Trophoblast cell (in vitro differentiated cells and primary cell): ENCODE data around the gene SSC5D. TPM values are rescaled to one million over a fixed set of nuclear protein-coding genes. Genes with fewer than 3 reads are reported as not detected.

Experiments used
- DNase-seq, 2 donors: peaks; one replicate each; pipeline ENCODE4 v3.0.0-alpha.2; 2016
- H2AFZ ChIP-seq: 2 replicates; pipeline ENCODE4 v1.6.1; 2013; ENCODE audit warnings: low read length, moderate library complexity, mild to moderate bottlenecking; ENCODE audit not compliant: insufficient read depth, poor library complexity
- H2AK5ac ChIP-seq: 2 replicates; pipeline ENCODE4 v1.6.1; 2013; ENCODE audit warnings: mild to moderate bottlenecking, low read length
- H2BK120ac ChIP-seq: 2 replicates; pipeline ENCODE4 v1.6.1; 2013; ENCODE audit warnings: low read length, mild to moderate bottlenecking, moderate library complexity; ENCODE audit not compliant: insufficient read depth, poor library complexity
- H2BK12ac ChIP-seq: 2 replicates; pipeline ENCODE4 v1.6.1; 2013; ENCODE audit warnings: mild to moderate bottlenecking, low read length, moderate library complexity
- H2BK5ac ChIP-seq: 2 replicates; pipeline ENCODE4 v1.6.1; 2013; ENCODE audit warnings: low read length, low read depth, moderate library complexity, mild to moderate bottlenecking; ENCODE audit not compliant: poor library complexity
- H3K14ac ChIP-seq: 2 replicates; pipeline ENCODE4 v1.6.1; 2013; ENCODE audit warnings: mild to moderate bottlenecking, low read length
- H3K18ac ChIP-seq: 2 replicates; pipeline ENCODE4 v1.6.1; 2013; ENCODE audit warnings: mild to moderate bottlenecking, low read length
- H3K23ac ChIP-seq: 2 replicates; pipeline ENCODE4 v1.6.1; 2013; ENCODE audit warnings: low read length
- H3K27ac ChIP-seq: 2 replicates; pipeline ENCODE4 v1.5.1; 2013; ENCODE audit warnings: low read depth, mild to moderate bottlenecking, inconsistent platforms, low read length, moderate library complexity
- H3K27me3 ChIP-seq: 2 replicates; pipeline ENCODE4 v1.6.1; 2013; ENCODE audit warnings: inconsistent platforms, mild to moderate bottlenecking, low read length, moderate library complexity; ENCODE audit not compliant: insufficient read depth
- H3K36me3 ChIP-seq, 2 experiments: 1 replicate in 1 of 2; 2 replicates in 1 of 2; pipeline ENCODE4 v1.6.1; 2013; ENCODE audit warnings: low read length in 2 of 2, mild to moderate bottlenecking in 2 of 2, moderate library complexity in 1 of 2; ENCODE audit not compliant: insufficient read depth in 2 of 2, control insufficient read depth in 1 of 2
- H3K4ac ChIP-seq: 2 replicates; pipeline ENCODE4 v1.6.1; 2013; ENCODE audit warnings: low read depth, mild to moderate bottlenecking, low read length, moderate library complexity
- H3K4me1 ChIP-seq, 2 experiments: 1 replicate in 1 of 2; 2 replicates in 1 of 2; pipeline ENCODE4 v1.6.1; 2013; ENCODE audit warnings: low read length in 2 of 2, mild to moderate bottlenecking in 2 of 2, moderate library complexity in 1 of 2; ENCODE audit not compliant: insufficient read depth in 2 of 2, control insufficient read depth in 1 of 2
- H3K4me2 ChIP-seq: 2 replicates; pipeline ENCODE4 v1.6.1; 2013; ENCODE audit warnings: inconsistent platforms, mild to moderate bottlenecking, low read length, moderate library complexity
- H3K4me3 ChIP-seq: 2 replicates; pipeline ENCODE4 v1.5.1; 2013; ENCODE audit warnings: mild to moderate bottlenecking, low read depth, low read length, inconsistent platforms
- H3K79me1 ChIP-seq: one replicate; pipeline ENCODE4 v1.6.1; 2013; ENCODE audit warnings: low read length
- H3K79me2 ChIP-seq: 2 replicates; pipeline ENCODE4 v1.6.1; 2013; ENCODE audit warnings: low read length, mild to moderate bottlenecking; ENCODE audit not compliant: control insufficient read depth, insufficient read depth, poor library complexity
- H3K9ac ChIP-seq: 2 replicates; pipeline ENCODE4 v1.6.1; 2013; ENCODE audit warnings: mild to moderate bottlenecking, low read length
- H3K9me3 ChIP-seq: 2 replicates; pipeline ENCODE4 v1.6.1; 2013; ENCODE audit warnings: low read depth, mild to moderate bottlenecking, control low read depth, inconsistent platforms, low read length; ENCODE audit not compliant: insufficient read depth
- H4K12ac ChIP-seq: 2 replicates; pipeline ENCODE4 v1.6.1; 2013; ENCODE audit warnings: low read depth, mild to moderate bottlenecking, low read length, moderate library complexity
- H4K8ac ChIP-seq: 2 replicates; pipeline ENCODE4 v1.6.1; 2013; ENCODE audit warnings: low read depth, mild to moderate bottlenecking, low read length, moderate library complexity
- H4K91ac ChIP-seq: one replicate; pipeline ENCODE4 v1.6.1; 2013; ENCODE audit warnings: low read depth, mild to moderate bottlenecking, low read length, moderate library complexity
- WGBS: extraction: QIAGEN DNeasy Blood & Tissue Kit; methylation state at CpG from one replicate; pipeline ENCODE4 v1.1.7; 2013; ENCODE audit warnings: missing lambda C conversion rate; ENCODE audit not compliant: insufficient read length, insufficient coverage; ENCODE audit errors: extremely low coverage; 5-methylcytosine and 5-hydroxymethylcytosine counted together
- polyA plus RNA-seq: library from polyadenylated mRNA; stranded (reverse); fragments of 200-250 nt; gene quantifications from 2 replicates; pipeline ENCODE4 v1.2.3, GENCODE V29; 2013

Gene SSC5D
- polyA plus RNA-seq: 24.2 and 24.4 TPM in 2 replicates

DNA sequence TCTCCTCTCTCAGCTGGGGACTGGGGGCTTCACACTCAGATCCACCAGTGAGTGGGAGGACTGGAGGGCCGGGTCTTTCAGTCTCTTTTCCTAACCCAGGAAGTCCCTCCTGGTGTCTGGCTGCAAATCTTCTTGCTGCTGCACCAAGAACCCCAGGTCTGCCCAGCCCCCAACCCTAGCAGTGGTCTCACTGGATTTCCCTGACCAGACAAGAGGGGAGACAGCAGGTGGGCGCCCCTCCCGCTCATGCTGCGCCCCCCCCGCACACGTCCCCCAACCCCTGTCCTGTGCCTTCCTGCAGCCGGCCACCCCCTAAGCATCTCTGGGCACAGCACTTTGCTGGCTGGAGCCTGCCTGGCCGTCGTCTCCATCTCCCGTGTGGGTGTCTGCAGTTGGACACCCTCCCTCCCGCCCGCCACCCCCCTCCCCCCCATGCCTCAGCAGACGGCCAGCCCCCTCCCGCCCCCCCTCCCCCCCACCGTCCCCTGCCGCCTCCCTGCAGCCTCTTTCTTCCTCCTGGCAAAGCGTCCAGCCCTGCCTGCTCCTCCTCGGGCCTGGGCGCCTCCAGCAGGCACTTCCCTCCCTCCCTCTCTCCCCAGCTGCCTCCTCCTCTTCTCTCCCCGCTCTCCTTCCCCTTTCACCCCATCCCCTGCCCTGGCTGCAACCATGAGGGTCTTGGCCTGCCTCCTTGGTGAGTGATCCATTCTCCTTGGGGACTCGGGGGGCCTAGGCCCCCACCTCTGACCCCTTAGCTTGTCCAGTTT is at the start of gene SSC5D:
SSC5D (plus strand) TSS at position 513 of the 764 bp plus-strand sequence; CDS start at position 667, 154 bp downstream.
- Histone ChIP-seq H3K4me3 (peak within 1 kb of the TSS; percentile 46), H2BK12ac (peak within 1 kb of the TSS; percentile 84), H3K79me1 (peaks cover 49% of the 10 kb centered on the region), H3K9me3 (no peaks in the 10 kb centered on the region), H3K23ac (no peak within 1 kb of the TSS), H4K8ac (peak within 1 kb of the TSS; percentile 93), H3K79me2 (peaks cover 24% of the 10 kb centered on the region), H4K91ac (peak within 1 kb of the TSS; percentile 97), H3K4me2 (peak within 1 kb of the TSS; percentile 89), H2BK5ac (peak within 1 kb of the TSS; percentile 95), H2BK120ac (peak within 1 kb of the TSS; percentile 95), H3K18ac (peak within 1 kb of the TSS; percentile 92), H2AK5ac (peak within 1 kb of the TSS; percentile 81), H3K9ac (peak within 1 kb of the TSS; percentile 55), H2AFZ (peak within 1 kb of the TSS; percentile 61), H3K36me3 (peaks cover 11 to 20% of the 10 kb centered on the region in 2 experiments), H4K12ac (peak within 1 kb of the TSS; percentile 78), H3K4me1 (peaks cover 49 to 57% of the 10 kb centered on the region in 2 experiments), H3K14ac (peak within 1 kb of the TSS; percentile 95), H3K27ac (peak within 1 kb of the TSS; percentile 99), H3K4ac (peak within 1 kb of the TSS; percentile 89), H3K27me3 (no peaks in the 10 kb centered on the region)
- no CpG with 5 or more reads among the region's 21 CpGs for WGBS
- no peak for DNase-seq

DNA sequence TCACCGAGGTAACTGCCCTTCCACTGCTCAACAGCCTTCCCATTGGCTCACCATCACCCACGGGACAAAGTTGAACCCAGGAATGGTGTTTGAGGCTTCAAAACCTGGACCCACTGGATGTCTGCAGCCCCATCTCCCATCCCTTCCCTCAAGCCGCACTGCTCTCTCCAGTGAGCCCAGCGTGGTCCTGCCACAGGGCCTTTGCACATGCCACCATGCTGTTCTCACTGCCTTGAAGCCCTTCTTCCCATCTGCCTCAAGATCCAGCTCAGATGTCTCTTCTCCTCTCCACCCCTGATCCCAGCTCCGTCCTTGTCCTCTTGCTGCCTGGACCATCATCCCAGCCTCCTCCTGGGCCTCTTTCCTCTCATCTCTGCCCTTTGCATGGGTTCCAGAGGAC is 49.2 kb upstream of the SSC5D start:
- H3K36me3 ChIP-seq: no peaks in the 10 kb centered on the region
- no peak overlapping the region for H2BK5ac ChIP-seq
- no peak overlapping the region for H3K4ac ChIP-seq
- no peak overlapping the region for H3K23ac ChIP-seq
- WGBS: no CpG with 5 or more reads among the region's 5 CpGs
- no peaks in the 10 kb centered on the region for H3K4me1 ChIP-seq
- no peak overlapping the region for H2AK5ac ChIP-seq
- H4K8ac ChIP-seq: no peak overlapping the region
- H3K4me2 ChIP-seq: no peak overlapping the region
- DNase-seq: no peak
- peaks cover 24% of the 10 kb centered on the region for H3K9me3 ChIP-seq
- H3K18ac ChIP-seq: no peak overlapping the region
- peaks cover 46% of the 10 kb centered on the region for H3K27me3 ChIP-seq
- H4K12ac ChIP-seq: no peak overlapping the region
- no peak overlapping the region for H2BK120ac ChIP-seq
- no peak overlapping the region for H3K4me3 ChIP-seq
- no peak overlapping the region for H4K91ac ChIP-seq
- no peak overlapping the region for H2AFZ ChIP-seq
- no peak overlapping the region for H3K14ac ChIP-seq
- no peak overlapping the region for H2BK12ac ChIP-seq
- H3K9ac ChIP-seq: no peak overlapping the region
- no peaks in the 10 kb centered on the region for H3K79me2 ChIP-seq
- no peak overlapping the region for H3K27ac ChIP-seq
- no peaks in the 10 kb centered on the region for H3K79me1 ChIP-seq

DNA sequence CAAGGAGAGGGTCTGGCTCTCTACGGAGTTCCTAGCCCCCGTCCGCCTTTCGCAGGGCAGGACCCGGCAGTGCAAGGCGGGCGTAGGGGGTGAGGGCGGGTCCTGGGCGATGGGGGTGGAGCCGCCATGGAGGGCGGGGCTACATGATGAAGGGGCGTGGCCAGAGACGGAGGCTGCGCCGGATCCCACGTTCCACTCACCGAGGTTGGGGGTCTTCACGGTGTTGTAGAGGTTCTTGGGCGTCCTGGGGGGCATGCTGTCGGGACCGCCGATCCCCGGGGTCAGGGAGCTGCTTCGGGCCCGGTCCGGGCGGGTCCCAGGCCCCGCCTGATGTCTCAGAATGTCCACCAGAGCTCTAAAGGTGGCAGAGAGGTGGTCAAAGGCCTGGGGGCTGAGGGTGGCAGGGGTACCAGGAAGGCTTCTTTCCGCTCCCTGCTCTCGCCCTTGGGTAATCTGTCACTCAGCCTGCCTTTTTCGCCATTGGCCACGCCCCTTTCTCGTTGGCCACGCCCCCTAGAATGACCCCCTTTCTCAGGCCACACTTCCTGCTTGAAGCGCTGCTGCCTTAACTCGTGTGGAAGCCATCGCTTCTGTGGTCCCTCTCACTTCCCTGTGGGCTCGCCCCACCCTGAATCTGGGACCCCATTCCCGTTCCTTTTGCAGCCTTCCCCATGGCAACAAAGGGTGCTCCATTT is 47.7 kb upstream of the SSC5D start:
- Histone ChIP-seq H3K14ac (no peak overlapping the region), H3K9ac (no peak overlapping the region), H2AFZ (peak overlapping the region; percentile 8), H4K8ac (no peak overlapping the region), H2BK5ac (no peak overlapping the region), H2BK12ac (no peak overlapping the region), H4K12ac (no peak overlapping the region), H3K9me3 (peaks cover 16% of the 10 kb centered on the region), H3K4me3 (no peak overlapping the region), H3K27ac (no peak overlapping the region), H3K27me3 (peaks cover 51% of the 10 kb centered on the region), H3K79me1 (no peaks in the 10 kb centered on the region), H2AK5ac (no peak overlapping the region), H2BK120ac (no peak overlapping the region), H4K91ac (no peak overlapping the region), H3K79me2 (no peaks in the 10 kb centered on the region), H3K18ac (no peak overlapping the region), H3K4me2 (no peak overlapping the region), H3K4ac (no peak overlapping the region), H3K23ac (no peak overlapping the region), H3K4me1 (no peaks in the 10 kb centered on the region), H3K36me3 (no peaks in the 10 kb centered on the region)
- DNase-seq: no peak
- WGBS: no CpG with 5 or more reads among the region's 39 CpGs

DNA sequence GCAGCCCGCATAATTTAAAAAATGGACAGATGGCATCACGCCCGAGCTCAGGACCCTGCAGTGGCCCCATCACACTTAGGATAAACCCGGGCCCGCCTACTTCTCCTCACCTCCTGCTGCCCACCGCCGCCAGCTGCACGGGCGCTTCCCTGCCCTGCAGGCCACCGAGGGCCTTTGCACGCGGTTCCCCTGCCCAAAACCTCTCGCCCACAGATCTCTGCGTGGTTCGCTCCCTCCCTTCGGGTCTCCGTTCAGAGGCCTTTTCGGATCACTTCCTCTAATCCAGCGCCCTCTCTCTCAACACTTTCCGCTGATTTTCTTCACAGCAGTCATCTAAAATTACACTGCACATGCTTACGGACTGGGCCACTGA is 46.9 kb upstream of the SSC5D start:
- no peak overlapping the region for H3K27ac ChIP-seq
- no peaks in the 10 kb centered on the region for H3K4me1 ChIP-seq
- H3K79me2 ChIP-seq: no peaks in the 10 kb centered on the region
- no peak overlapping the region for H3K4me3 ChIP-seq
- H2AK5ac ChIP-seq: no peak overlapping the region
- no peak overlapping the region for H3K23ac ChIP-seq
- no peak overlapping the region for H2BK12ac ChIP-seq
- H4K12ac ChIP-seq: no peak overlapping the region
- H4K91ac ChIP-seq: no peak overlapping the region
- H3K27me3 ChIP-seq: peaks cover 51% of the 10 kb centered on the region
- no peak overlapping the region for H2BK5ac ChIP-seq
- DNase-seq: no peak
- no CpG with 5 or more reads among the region's 21 CpGs for WGBS
- no peak overlapping the region for H3K4me2 ChIP-seq
- H2BK120ac ChIP-seq: no peak overlapping the region
- H3K14ac ChIP-seq: no peak overlapping the region
- no peak overlapping the region for H3K18ac ChIP-seq
- no peak overlapping the region for H3K9ac ChIP-seq
- H3K9me3 ChIP-seq: peaks cover 16% of the 10 kb centered on the region
- H2AFZ ChIP-seq: no peak overlapping the region
- H4K8ac ChIP-seq: no peak overlapping the region
- no peaks in the 10 kb centered on the region for H3K79me1 ChIP-seq
- H3K4ac ChIP-seq: no peak overlapping the region
- no peaks in the 10 kb centered on the region for H3K36me3 ChIP-seq
